GM18951 (cell line): Measurements from ENCODE around the gene NLRP1.
"Not testable (repeated sequence)": the region's sequence is repeated elsewhere in the genome, so short reads cannot be mapped to it uniquely, and the experiment has no call there.

Source experiments
- POLR2A ChIP-seq: IDR thresholded peaks from 4 replicates; pipeline ENCODE4 v1.6.1; 2011; ENCODE audit warnings: mild to moderate bottlenecking; ENCODE audit not compliant: insufficient read length, insufficient read depth; ENCODE audit errors: extremely low read depth
- in situ Hi-C: fragments of 300-500 bp; cut with MboI; formaldehyde crosslinking; loops from one replicate; pipeline ENCODE4 v1.12.0; 2022; ENCODE audit warnings: low sequenced_read_pairs, mixed read lengths, inconsistent platforms; ENCODE audit not compliant: unreplicated experiment

The NLRP1 gene

GRCh38 chr17:5582209-5583185, 1.8 kb downstream of the NLRP1 start:
- in situ Hi-C loops: loop anchor here (10.0 kb wide), 2 partner anchors 132 to 832 kb away; no protein-coding TSS in a partner anchor
- TF ChIP-seq POLR2A: no peak

- in situ Hi-C loops: loop anchor here (10.0 kb wide), 2 partner anchors 133 to 833 kb away; no protein-coding TSS in a partner anchor
- TF ChIP-seq POLR2A: no peak
Measured at GRCh38 chr17:5581655-5582054, 2.7 kb downstream of the NLRP1 start.

GRCh38 chr17:5580969-5581368, 3.3 kb downstream of the NLRP1 start:
- in situ Hi-C loops: loop anchor here (10.0 kb wide), 2 partner anchors 134 to 834 kb away; no protein-coding TSS in a partner anchor
- no peak for TF ChIP-seq POLR2A

GRCh38 chr17:5580367-5580766, 3.9 kb downstream of the NLRP1 start:
- no peak for TF ChIP-seq POLR2A
- in situ Hi-C loops: loop anchor here (10.0 kb wide), 2 partner anchors 134 to 834 kb away; no protein-coding TSS in a partner anchor

- in situ Hi-C loops: not testable (repeated sequence)
Measured at GRCh38 chr17:5578768-5579167, 5.5 kb downstream of the NLRP1 start.

- in situ Hi-C loops: not testable (repeated sequence)
Measured at GRCh38 chr17:5573017-5573416, 11.3 kb downstream of the NLRP1 start.

GRCh38 chr17:5571281-5571680, 13.0 kb downstream of the NLRP1 start:
- in situ Hi-C loops: no loop called here
- no peak for TF ChIP-seq POLR2A

GRCh38 chr17:5565808-5566207, 18.5 kb downstream of the NLRP1 start:
- no peak for TF ChIP-seq POLR2A

GRCh38 chr17:5563456-5563855, 20.9 kb downstream of the NLRP1 start:
- no peak for TF ChIP-seq POLR2A
- in situ Hi-C loops: no loop called here

More at GRCh38 chr17:5565808-5566207, 18.5 kb downstream of the NLRP1 start:
- in situ Hi-C loops: no loop called here

GRCh38 chr17:5562661-5563360, 21.5 kb downstream of the NLRP1 start:
- in situ Hi-C loops: no loop called here
- TF ChIP-seq POLR2A: no peak

- TF ChIP-seq POLR2A: no peak
- in situ Hi-C loops: no loop called here
Measured at GRCh38 chr17:5561736-5562571, 22.4 kb downstream of the NLRP1 start.

- in situ Hi-C loops: no loop called here
- no peak for TF ChIP-seq POLR2A
Measured at GRCh38 chr17:5560361-5560988, 23.8 kb downstream of the NLRP1 start.
